PFSK-1 (cell line): ENCODE results near the gene ATP5F1D.

Experiments used
- FOXP2 ChIP-seq: optimal IDR thresholded peaks from 2 replicates; pipeline ENCODE3; 2011; ENCODE audit warnings: borderline replicate concordance, control low read depth, inconsistent platforms; ENCODE audit not compliant: insufficient read depth; ENCODE audit errors: extremely low read length, extremely low read depth
- POLR2AphosphoS5 ChIP-seq: IDR thresholded peaks from 2 replicates; pipeline ENCODE4 v1.6.1; 2012; ENCODE audit warnings: low read depth, mild to moderate bottlenecking, control low read depth, low read length, moderate library complexity

GRCh38 chr19:1205114-1206099 lies 36.1 kb upstream of the ATP5F1D start, which contains the start of gene STK11:
- TF ChIP-seq POLR2AphosphoS5 (no peak; the same call in 1 of the 2 replicates), FOXP2 (peak; percentile 100)
